Activated CD4-positive, alpha-beta T cell treated with anti-CD3 and anti-CD28 coated beads for 1 hour (primary cell): ENCODE results near the gene NPIPB4.
"Not testable (repeated sequence)": the region's sequence is repeated elsewhere in the genome, so short reads cannot be mapped to it uniquely, and the experiment has no call there.

Experiments
- DNase-seq: peaks from one replicate; pipeline ENCODE4 v3.0.0-alpha.2; 2020

Gene NPIPB4

DNA sequence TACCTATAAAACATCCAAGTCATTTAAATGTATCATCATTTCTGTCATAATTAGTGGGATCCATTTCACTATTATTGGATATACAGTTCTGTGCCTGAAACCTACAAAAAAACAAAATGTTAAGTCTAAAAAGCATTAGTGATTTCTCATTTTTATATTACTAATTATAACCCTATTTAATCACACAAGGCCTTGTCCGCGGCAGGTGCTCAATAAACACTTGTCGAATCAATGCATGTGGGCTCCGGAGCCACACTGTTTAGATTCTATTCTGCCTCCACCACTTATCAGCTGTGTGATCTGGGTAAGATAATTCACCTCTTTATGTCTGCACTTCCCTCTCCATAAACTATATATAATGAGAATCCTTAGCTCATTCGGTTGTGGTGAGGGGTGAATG, at the start of gene NPIPB4:
Gene NPIPB4, minus strand, starts transcription at position 101 of the 400 bp plus-strand sequence. CDS start 378 bp downstream, outside the sequence.
- DNase-seq: not testable (repeated sequence)

DNA sequence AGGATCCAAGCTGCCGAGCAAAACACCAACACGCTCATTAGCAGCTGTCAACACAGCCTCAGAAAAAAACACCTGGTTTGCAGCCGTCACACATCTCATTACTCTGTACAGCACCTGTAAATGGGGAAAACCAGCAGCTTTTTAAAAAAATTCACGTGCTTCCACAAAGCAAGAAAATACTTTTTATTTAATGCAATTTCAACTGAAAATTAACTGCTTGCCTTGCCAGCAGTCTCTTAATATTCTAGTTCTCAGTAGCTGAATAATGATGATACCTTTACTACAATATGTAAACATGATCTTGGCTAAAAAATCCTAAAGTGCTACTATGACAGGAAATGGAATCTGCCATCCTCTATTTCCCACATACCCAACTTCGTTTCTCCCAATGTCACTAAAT, 41.4 kb upstream of the NPIPB4 start:
- not testable (repeated sequence) for DNase-seq

DNA sequence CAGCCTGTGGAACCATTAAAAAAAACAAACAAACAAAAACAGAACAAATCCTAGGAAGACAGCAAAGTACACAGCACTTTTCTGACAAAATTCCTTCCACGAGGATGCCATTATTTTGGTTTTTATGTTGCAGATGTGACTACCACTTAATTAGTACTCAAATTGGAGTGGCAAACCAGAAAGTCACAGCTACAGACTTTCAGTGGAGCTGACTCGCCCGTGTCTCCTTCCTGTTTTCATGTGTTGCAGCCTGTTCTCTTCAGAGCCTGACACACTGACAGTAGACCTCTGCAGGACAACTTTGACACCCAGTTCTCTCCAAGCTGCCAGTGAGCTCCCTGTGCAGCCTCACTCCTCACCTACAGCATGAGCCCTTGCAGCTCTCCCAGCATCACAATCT, 24.4 kb upstream of the NPIPB4 start:
- DNase-seq: not testable (repeated sequence)

DNA sequence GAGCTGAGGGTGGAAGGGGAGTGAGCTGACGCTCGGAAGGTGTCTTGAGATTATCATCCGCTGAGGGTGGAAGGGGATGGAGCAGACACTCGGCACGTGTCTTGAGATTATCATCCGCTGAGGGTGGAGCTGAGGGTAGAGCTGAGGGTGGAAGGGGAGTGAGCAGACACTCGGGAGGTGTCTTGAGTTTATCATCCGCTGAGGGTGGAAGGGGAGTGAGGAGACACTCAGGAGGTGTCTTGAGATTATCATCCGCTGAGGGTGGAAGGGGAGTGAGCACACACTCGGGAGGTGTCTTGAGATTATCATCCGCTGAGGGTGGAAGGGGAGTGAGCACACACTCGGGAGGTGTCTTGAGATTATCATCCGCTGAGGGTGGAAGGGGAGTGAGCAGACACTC, 20.4 kb downstream of the NPIPB4 start:
- DNase-seq: not testable (repeated sequence)

DNA sequence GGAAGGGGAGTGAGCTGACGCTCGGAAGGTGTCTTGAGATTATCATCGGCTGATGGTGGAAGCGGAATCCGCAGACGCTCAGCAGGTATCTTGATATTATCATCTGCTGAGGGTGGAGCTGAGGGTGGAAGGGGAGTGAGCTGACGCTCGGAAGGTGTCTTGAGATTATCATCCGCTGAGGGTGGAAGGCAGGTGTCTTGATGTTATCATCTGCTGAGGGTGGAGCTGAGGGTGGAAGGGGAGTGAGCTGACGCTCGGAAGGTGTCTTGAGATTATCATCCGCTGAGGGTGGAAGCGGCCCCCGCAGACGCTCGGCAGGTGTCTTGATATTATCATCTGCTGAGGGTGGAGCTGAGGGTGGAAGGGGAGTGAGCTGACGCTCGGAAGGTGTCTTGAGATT, 21.2 kb downstream of the NPIPB4 start:
- DNase-seq: not testable (repeated sequence)

DNA sequence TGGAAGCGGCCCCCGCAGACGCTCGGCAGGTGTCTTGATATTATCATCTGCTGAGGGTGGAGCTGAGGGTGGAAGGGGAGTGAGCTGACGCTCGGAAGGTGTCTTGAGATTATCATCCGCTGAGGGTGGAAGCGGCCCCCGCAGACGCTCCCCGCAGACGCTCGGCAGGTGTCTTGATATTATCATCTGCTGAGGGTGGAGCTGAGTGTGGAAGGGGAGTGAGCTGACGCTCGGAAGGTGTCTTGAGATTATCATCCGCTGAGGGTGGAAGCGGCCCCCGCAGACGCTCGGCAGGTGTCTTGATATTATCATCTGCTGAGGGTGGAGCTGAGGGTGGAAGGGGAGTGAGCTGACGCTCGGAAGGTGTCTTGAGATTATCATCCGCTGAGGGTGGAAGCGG, 21.8 kb downstream of the NPIPB4 start:
- not testable (repeated sequence) for DNase-seq

DNA sequence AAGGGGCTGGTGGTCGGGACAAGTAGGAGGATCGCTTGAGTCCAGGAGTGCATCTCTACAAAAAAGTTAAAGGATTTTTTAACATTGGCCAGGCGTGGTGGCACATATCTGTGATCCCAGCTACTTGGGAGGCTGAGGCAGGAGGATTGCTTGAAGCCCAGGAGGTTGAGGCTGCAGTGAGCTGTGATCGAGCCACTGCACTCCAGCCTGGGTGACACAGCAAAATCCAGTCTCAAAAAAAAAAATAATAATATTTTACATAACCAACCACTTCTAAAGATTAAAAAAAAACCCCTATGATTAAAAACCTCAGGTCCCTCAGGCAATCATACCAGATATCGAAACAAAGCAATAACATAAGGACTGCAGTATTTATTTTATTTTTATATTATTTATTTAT, 23.3 kb downstream of the NPIPB4 start:
- DNase-seq: not testable (repeated sequence)

DNA sequence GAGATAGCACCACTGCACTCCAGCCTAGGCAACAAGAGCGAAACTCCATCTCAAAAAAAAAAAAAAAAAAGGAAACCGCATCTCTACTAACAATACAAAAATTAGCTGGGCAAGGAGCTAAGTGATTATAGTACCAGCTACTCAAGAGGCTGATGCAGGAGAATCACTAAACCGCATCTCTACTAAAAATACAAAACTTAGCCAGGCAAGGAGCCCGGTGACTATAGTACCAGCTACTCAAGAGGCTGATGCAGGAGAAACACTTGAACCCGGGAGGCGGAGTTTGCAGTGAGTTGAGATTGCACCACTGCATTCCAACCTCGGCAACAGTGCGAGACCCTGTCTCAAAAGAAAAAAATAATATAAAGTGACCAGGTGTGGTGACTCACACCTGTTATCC, 27.6 kb downstream of the NPIPB4 start:
- not testable (repeated sequence) for DNase-seq

DNA sequence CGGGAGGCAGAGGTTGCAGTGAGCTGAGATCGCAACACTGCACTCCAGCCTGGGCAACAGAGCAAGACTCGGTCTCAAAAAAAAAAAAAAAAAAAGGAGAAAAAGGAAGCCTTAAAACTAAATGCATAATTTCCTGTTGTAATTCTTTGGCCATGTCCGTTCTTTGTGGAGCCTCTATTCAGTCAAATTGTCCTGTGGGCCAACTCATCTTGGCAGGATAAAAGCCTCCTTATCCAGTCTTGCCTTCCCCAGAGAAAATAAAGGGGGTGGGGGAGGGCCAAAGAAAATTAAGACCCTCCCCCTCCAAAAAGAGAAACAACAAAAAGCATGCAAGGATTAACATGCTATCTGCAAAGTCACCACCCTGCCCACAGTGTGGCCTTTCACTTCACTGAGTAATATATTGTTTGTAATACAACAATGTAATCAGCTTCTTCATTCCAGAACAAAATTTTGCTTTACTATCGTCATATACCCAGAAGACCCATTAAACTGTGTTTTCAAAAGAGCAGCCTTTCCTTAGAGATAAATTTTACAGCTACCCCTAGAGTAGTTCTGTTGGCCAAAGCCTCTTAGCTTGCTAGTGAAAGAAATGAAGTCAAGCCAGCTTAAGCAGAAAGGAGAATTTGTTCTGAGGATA, 31.4 kb downstream of the NPIPB4 start:
- not testable (repeated sequence) for DNase-seq

DNA sequence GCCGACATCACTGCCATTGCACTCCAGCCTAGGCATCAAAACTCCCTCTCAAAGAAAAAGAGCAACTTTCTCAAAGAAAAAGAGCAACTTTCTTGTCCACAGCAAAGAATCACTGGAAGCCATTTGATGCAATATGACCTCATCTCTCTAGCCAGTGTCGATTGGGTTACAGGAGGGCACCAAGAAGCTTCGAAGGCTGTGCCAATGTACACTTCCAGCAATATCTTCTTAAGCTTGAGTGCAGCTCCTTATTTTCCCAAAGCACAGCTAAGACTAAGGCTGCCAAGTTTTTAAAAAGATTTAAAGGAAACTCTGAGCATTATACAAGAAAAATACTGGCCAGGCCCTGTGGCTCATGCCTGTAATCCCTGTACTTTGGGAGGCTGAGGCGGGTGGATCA, 32.0 kb downstream of the NPIPB4 start:
- DNase-seq: not testable (repeated sequence)

DNA sequence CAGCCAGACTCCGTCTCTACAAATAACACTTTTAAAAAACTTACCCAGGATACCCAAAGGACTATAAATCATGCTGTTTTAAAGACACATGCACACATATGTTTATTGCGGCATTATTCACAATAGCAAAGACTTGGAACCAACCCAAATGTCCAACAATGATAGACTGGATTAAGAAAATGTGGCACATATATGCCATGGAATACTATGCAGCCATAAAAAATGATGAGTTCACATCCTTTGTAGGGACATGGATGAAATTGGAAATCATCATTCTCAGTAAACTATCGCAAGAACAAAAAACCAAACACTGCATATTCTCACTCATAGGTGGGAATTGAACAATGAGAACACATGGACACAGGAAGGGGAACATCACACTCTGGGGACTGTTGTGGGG, 34.3 kb downstream of the NPIPB4 start:
- DNase-seq: not testable (repeated sequence)

DNA sequence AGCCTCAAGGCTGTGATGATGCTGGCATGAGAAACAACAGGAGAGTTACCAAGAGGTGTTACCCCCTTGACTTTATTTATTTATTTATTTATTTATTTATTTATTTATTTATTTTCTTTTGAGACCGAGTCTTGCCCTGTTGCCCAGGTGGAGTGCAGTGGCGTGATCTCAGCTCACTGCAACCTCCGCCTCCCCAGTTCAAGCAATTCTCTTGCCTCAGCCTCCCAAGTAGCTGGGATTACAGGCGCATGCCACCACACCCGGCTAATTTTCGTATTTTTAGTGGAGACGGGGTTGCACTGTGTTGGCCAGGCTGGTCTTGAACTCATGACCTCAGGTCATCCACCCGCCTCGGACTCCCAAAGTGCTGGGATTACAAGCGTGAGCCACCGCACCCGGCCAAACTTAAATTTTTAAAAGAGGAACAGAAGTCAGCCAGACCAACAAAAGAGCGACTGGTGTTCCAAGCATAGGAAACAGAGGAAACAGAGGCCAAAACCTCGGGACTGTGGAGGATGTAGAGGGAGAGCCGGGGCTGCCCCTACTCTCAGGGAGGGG, 36.6 kb downstream of the NPIPB4 start:
- not testable (repeated sequence) for DNase-seq

DNA sequence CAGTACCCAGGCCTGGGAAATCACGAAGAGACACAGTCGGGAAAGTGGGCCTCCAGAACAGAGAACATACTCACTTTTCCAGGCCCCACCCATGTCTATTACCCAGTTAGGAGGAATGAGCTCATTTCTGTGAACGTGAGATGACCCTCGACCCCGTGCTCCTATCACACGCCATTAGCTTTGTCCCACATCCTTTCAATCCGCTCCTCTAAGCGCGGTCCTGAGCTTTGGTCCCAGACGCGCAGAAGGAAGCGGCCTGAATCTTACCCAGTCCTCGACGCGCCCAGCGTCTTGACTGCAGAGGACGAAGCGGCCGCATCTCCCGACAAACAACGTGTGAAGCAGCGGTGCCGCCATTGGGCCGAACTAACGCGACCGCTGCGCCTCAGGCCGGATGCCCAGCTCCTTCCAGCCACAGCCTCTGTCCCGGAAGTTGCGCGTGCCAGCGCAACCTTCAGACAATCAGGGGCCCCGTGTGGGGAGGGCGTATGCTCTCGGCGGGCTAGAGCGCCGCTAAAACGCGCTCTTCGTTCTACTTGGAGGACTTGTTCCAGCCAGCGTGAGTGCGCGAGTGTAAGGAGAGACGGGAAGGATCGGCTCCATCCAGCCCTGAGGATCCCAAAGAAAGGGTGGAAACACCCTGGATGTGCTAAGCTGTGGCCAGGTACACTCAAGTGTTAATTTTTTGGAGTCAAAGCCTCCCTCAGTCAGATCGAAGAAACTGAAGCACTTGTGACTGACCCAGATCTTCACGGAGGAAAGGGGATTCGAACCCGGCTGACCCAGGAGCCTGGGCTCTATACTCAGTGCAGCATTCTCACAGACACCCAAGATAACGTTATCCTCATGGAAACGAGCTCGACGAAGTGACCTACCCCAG, 37.3 kb downstream of the NPIPB4 start:
- DNase-seq: peak; percentile 53

DNA sequence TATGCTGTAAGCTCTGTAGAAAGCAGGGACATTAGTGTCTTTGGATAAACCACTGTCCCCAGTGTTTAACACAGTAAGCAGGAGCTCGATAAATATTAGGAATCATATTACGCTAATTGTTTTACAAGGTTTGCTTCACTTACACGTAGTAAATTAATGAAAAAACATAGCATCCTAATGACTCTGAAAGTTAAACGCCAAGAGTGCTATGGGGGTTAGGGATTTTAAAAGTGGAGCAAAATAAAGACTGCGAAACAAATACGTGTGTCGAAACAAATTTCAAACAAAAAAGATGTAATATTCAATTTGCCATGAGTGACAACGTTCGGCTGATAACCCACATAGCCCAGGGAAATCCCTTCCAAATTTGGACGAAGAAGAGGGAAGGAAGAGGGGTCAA, 37.9 kb downstream of the NPIPB4 start:
- DNase-seq: not testable (repeated sequence)

DNA sequence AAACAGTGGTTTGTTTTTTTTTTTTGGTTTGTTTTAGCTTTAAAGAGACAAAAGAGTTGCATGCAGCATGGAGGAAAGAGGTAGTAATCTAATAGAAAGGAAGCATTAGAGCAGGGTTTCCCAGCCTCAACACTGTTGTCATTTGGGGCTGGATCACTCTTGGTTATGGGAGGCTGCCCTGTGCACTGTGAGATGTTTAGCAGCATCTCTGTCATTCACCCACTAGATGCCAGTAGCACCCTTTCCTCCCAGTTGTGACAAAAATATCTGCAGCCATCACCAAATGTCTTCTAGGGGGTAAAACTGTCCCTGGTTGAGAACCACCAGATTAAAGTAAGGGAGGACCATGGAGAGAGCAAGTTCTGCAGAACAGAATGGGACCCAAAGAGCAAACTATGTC, 40.5 kb downstream of the NPIPB4 start:
- not testable (repeated sequence) for DNase-seq

DNA sequence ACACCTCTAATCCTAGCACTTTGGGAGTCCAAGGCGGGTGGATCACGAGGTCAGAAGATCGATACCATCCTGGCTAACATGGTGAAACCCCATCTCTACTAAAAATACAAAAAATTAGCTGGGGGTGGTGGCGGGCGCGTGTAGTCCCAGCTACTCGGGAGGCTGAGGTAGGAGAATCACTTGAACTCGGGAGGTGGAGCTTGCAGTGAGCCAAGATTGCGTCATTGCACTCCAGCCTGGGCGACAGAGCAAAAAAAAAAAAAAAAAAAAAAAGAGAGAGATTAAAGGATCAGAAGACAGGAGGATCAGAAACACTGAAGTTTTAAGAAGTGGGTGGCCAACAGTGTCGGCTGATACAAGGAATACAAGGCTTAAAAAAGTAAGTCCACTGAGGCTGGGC, 41.9 kb downstream of the NPIPB4 start:
- DNase-seq: not testable (repeated sequence)

DNA sequence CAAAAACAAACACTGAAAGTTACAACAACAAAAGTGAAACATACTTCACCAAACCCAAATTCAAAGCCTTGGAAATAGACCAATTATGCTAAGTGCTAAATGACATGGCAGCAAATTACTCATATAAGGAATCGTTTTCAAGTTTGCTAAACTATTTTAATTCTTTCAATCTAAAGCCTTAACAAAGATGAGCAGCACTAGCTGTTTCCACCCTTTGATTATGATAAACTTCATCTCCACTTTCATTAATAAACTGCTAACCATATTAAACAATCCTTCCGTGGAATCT, 55.2 kb downstream of the NPIPB4 start:
- DNase-seq: not testable (repeated sequence)

DNA sequence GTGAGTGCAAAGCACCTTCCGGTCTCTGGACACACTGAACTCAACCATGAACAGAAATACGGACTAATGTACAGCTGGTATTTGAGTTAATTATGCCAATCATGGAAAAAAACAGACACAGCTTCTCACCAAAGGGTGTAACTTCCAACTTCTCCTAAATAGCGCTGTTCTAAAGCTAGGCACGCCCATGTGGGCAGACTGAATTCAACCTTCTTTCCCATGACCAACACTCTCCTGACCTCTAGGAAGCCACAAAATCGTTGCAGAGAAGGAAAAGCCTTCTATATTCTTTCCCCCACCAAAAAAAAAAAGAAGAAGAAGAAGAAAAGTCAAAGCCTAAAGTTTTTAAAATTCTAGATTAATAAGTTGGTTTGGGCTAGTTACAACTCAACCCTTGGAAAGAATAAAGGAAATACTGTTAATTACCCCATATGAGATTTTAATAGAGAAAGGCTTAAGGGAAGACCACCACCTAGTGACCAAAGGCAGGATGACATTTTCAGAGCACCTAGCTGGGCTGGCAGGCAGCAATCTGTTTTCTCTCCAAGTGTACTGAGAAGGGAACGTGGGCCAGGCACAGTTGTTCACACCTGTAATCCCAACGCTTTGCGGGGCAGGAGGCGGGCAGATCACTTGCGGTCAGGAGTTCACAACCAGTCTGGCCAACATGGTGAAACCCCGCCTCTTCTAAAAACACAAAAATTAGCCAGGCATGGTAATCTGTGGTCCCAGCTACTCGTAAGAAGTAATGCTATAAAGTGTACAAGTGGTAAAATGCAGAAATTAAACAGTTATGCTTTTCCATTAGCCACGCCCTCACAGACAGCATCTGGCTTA, 55.8 kb downstream of the NPIPB4 start:
- DNase-seq: not testable (repeated sequence)

DNA sequence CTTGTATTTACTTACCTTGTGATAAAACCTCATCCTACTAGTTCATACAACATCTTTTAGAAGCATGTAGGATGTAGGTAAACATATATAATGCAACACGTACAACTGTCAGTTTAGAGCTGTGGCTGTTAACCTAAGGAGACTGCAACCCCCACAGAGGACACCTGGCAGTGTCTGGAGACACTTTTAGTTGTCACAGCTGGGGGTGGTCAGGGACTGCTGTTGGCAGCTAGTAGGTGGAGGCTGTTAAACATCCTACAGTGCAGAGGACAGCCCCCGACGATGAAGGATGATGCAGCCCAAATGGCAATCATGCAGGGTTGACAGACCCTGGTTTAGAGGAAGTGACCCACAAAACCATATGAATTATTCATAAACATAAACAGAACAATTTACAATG, 59.0 kb downstream of the NPIPB4 start:
- DNase-seq: not testable (repeated sequence)

DNA sequence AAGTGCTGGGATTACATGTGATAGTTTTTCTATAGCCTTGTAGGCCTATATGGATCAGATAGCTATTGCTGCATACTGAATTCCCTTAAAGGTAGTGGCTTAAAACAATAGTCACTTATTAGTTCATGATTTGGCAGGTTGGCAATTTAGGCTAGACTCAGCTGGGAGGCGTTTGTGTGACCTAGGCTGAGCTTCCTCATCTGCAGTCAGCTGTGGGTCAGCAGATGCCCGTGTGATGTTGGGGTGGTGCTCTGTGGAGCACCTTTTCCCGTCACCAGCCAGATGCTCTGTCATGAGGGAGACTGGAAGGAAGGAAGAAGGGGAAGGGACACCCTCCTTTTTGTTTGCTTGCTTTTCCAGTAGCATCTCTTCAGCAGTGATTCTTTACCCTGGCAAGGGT, 64.2 kb downstream of the NPIPB4 start:
- not testable (repeated sequence) for DNase-seq

DNA sequence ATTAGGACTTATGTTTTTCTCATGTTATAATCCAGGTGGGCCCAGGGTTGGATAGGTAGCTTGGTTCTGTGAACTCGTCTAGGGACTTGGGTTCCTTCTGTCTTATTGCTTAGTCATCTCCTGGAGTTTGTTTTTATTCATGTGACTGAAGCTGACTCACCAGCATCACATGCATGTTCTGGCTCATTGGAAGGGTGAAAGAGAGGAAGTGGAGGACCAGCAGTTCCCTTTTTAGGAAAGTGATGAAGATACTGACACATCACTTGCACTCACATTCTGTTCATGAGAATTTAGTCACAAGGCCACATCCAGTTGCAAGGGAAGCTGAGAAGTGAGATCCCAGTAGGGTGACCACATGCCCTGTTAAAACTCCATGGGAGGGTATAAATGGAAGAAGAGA, 67.0 kb downstream of the NPIPB4 start:
- DNase-seq: not testable (repeated sequence)
